Activated CD4-positive, alpha-beta T cell treated with anti-CD3 and anti-CD28 coated beads, Interleukin-2, amount 50 U/mL, for 16 hours (primary cell): ENCODE results near the gene RAD17.
A peak's percentile ranks its signal among the peaks of the same experiment; 100 is the strongest.
"Not testable (repeated sequence)": the region's sequence is repeated elsewhere in the genome, so short reads cannot be mapped to it uniquely, and the experiment has no call there.

Experiments used
- DNase-seq: peaks from one replicate; pipeline ENCODE4 v3.0.0-alpha.2; 2020

The RAD17 gene, protein sequence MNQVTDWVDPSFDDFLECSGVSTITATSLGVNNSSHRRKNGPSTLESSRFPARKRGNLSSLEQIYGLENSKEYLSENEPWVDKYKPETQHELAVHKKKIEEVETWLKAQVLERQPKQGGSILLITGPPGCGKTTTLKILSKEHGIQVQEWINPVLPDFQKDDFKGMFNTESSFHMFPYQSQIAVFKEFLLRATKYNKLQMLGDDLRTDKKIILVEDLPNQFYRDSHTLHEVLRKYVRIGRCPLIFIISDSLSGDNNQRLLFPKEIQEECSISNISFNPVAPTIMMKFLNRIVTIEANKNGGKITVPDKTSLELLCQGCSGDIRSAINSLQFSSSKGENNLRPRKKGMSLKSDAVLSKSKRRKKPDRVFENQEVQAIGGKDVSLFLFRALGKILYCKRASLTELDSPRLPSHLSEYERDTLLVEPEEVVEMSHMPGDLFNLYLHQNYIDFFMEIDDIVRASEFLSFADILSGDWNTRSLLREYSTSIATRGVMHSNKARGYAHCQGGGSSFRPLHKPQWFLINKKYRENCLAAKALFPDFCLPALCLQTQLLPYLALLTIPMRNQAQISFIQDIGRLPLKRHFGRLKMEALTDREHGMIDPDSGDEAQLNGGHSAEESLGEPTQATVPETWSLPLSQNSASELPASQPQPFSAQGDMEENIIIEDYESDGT

DNA sequence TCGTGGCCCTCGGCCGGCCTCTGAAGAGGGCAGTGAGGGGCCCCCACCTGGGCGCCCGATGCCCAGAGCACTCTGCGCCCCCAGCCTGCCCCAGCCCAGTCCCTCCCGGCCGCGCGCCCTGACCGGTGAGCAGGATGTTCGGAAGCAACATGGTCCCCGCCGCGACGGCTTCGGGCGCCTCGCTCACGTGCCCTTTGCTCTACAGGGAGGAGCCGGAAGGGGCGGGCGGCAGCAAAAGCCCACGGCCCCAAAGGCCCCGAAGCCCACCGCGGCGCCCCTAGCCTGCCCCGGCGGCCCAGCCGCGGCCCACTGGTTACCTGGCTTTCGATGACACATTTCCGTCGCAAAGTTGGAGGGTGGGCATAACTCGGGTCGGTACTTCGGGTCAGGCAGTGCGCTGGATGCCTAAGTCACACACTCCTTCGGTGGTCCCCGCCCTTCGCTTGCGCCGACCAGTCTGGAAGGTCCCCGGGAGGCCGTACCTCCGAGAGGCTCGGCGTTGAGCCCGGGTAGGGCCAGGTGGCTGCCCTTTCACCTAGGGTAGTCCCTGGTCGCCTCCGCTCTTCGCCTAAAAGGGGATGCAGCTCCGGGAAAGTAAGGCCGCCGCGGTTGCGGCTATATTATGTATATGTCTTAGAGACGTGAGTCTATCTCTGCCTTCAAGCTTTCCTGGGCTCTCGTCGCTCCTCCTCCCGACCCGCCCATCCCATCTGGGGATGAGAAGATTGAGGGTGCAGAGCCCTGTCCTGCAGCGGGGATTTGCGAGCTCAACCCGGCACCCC lies at the start of gene RAD17, which contains the start of the genes AK6 and TAF9:
TSS of gene RAD17 (plus strand) at position 479 of the 782 bp plus-strand sequence. CDS start 2,391 bp downstream, outside the sequence.
TSS of gene AK6 (minus strand) at position 181 of the 782 bp plus-strand sequence. CDS start at position 151, 30 bp downstream.
TSS of gene TAF9 (minus strand) at position 181 of the 782 bp plus-strand sequence. CDS start 3,783 bp downstream, outside the sequence.
- DNase-seq, result peak; percentile 94

DNA sequence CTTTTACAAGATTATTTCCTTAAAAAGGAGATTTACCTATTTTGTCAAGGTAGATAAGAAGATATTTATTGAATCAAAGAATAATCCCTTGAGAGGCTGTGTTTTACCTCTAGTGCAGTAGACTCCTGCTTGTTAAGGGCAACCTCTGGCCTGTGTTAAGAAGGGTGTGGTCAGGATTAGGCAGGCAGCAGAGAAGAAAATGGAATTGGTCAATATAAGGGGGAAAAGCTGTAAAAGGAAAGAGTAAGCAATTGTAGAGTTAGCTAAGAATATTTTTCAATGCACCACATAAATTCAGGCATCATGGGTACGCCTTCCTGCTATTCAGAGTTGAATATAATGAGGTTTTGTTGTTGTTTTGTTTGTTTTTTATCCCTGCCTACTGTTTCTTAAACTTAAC lies 43.3 kb upstream of the RAD17 start:
- no peak for DNase-seq

DNA sequence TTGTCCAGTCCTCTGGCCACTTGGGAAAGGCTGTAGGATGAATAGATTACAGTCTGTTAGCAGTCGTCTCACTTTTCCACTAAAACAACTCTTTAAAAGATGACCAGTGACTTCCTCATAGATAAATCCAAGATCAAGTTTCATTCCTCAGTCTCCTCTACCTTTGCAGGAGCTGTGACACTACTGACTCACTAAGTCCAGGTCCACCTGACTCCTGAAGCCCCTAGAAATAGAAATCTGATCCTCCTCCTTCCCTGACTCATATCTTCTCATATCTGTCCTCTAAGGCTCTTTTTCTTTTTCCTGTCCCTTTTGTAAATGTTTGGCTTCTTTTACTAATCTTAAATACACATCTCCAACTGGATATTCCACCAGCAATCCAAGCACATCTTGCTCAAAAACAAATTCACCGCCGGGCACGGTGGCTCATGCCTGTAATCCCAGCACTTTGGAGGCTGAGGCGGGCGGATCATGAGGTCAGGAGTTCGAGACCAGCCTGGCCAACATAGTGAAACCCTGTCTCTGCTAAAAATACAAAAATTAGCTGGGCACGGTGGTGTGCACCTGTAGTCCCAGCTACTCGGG lies 39.6 kb upstream of the RAD17 start:
- DNase-seq, result no peak

DNA sequence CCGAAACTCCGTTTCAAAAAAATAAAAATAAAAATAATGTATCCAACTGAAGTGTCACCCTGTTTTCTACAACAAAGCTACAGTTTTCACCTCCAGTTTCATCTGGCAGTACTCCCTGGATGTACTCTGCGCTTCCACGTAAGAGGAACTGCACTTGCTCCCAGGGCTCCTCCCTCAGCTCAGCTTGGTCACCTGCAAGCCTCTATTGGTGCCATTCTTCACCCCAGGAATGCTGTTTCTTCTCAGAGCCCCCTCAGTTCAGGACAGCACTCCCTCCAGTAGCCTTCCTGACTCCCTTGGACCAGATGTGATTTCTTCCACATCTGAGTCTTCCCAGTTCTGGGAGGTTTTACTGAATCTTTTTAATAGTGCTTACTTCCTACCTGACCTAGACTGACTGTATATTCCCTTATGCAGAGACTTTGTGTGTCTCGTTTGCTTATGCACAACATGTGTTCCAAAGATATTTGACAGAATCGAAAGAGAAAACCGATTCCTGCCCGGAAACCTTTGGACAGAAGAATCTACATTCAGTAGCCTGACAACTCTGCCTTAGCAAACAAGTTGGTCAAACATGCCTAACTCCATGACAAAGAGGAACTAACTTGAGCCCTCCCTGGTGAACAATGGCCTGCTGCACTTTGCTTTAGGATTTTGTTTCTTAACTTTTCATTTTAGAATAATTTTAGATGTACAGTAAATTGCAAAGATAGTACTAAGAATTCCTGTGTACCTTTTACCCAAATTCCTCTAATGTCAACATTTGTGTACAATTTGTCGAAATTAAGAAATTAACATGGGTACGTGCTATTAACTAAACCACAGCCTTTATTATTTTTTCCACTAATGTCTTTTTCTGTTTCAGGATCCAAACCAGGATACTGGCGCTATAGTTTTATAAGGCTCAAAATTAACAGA lies 37.8 kb upstream of the RAD17 start:
- no peak for DNase-seq

DNA sequence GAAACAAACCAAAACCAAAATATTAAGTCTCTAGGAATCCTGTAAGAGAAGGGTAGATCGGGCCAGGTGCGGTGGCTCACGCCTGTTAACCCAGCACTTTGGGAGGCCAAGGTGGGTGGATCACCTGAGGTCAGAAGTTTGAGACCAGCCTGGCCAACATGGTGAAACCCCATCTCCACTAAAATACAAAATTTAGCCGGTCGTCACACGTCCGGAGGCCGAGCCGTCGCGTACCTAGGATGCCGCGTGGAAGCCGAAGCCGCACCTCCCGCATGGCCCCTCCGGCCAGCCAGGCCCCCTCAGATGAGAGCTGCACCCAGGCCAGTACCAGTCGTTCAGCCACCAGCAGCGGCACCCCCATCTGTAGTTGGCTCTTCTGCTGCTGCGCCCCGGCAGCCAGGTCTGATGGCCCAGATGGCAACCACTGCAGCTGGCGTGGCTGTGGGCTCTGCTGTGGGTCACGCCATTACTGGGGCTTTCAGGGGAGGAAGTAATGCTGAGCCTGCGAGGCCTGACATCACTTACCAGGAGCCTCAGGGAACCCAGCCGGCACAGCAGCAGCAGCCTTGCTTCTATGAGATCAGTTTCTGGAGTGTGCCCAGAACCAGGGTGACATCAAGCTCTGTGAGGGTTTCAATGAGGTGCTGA lies 35.8 kb upstream of the RAD17 start:
- not testable (repeated sequence) for DNase-seq

DNA sequence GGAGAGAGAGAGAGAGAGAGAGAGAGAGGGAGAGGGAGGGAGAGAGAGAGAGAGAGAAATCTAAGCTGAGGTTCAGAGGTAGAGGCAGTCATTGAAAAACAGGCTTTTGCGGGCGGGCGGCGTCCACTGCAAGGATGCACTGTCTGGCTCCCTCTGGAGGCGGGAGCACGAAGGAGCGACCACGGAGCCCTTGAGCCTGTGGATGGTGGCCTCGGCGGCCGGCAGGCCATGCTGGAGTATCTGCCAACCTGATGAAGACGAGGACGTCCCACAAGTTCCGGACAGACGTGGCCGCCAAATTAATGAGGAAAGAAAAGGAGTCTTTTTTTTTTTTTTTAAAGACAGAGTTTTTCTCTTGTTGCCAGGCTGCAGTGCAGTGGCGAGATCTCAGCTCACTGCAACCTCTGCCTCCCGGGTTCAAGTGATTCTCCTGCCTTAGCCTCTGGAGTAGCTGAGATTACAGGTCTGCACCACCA lies 34.8 kb upstream of the RAD17 start:
- peak; percentile 81 for DNase-seq

DNA sequence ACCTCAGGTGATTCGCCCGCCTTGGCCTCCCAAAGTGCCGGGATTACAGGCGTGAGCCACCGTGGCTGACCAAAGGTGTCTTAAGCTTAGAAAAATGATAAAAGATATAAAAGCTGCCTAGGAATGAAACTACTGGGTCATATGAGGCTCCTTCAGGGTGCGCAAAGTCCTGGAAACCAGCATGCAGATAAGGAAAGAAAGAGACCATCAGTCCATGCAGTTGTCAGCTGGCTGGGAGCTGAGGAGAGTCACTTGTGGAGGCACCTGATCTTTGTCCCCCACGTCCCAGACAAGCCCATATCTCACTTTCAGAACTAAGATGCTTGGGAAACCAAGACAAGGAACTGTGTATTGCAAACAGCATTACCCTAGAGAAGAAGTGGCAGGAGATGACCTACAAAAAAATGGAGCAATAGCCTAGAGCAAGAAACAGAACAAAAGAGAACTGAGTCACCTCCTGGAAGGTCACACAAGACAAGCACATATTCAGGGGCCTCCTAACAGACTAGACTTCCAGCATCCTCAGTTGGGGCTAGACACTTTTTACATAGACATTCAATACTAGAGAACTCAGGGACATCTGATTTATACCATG lies 34.2 kb upstream of the RAD17 start:
- no peak for DNase-seq

DNA sequence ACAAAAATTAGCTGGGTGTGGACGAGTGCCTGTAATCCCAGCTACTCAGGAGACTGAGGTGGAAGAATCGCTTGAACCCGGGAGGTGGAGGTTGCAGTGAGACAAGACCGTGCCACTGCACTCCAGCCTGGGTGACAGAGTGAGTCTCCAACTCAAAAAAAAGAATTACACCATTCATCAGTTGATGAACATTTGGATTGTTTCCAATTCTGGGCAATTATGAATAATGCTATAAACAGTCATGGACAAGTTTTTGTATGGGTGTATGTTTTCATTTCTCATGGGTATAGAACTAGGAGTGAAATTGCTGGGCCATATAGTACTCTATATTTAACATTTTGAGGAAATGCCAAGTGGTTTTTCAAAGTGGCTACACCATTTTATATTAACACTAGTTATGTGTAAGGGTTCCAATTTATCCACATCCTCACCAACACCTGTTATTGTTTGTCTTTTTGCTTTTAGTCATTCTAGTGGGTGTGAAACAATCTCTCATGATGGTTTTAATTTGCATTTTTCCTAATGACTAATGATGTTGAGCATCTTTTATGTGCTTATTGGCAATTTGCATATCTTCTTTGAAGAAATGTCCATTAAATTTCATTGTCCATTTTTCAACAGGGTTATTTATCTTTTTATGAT lies 28.0 kb upstream of the RAD17 start:
- no peak for DNase-seq

DNA sequence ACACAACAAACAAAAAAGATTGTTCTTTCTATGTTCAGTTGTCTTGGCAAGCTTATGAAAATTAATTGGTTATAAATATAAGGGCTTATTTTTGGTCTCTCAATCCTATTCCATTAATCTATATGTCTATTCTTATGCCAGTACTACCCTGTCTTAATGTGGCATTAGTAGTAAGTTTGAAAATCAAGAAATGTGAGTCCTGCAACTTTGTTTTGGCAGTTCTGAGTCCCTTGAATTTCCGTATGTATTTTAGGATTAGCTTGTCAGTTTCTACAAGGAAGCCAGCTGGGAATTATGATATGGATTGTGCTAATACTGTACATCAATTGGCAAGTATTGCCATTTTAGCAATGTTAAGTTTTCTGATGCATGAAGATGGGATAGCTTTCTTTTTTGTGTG lies 26.5 kb upstream of the RAD17 start:
- no peak for DNase-seq

DNA sequence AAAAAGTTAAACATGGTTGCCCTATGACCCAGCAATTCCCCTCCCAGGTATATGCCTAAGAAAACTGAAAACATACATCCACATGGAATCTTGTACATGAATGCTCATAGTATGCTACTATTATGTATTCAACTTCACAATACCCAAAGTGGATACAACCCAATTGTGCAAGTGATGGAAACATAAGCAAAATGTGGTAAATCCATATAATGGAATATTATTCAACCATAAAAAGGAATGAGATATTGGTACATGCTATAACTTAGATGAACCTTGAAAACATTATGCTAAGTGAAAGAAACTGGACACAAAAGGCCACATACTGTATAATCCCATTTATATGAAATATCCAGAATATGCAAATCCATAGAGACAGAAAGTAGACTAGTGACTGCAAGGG lies 19.0 kb upstream of the RAD17 start:
- DNase-seq, result no peak

DNA sequence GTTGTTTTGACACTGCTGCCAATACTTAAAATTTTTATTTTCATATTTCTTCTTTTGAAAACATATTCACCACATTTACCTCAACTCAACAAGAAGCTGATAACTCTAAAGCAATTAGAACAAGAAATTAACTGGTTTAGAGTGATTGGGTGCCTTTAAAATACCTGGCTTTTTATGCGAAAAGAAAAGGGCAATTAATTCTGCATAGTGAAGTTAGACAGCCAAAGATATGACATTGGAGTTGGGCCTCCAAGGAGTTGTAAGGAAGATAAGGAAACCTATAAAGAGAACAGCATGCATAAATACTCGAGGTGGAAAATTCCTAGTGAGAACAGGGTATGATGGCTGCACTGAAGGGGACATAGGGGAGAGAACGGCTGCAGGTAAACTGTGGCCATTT lies 9.9 kb upstream of the RAD17 start:
- no peak for DNase-seq

DNA sequence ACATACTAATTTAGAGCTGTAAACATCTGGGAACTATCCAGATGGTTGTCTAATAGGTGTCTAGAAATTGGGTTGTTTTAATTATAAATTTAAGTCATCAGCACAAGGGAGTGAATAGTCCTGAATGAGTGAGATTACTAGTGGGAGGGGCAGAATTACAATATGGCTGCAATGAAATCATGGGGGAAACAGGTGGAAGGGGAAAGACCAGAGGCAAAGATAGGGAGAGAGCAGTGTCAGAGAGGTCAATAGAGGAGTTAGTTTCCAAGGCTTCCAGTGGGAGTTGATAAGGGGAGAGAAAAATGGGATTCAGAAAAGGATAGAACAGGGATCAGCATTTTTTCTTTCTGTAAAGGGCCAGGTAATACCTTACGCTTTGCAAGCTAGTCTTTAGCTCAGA lies 9.2 kb upstream of the RAD17 start:
- DNase-seq, result no peak

DNA sequence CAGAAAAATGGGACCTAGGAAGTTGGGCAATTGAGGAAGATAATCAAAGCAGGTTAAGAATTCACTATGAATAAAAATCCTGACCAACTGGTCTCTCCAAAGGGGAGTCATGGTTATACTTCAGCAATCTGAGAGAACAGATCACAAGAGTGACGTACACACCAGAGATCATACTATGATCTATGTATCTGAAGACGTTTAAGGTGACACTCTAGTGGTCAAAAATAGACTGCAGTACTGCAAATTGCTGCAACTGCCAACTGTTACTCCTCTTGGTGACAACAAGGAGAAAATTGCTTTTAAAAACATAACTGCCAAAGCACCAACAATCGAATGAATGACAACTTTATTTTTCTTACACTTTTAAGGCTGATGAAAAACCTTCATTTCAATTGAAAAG lies 5.2 kb upstream of the RAD17 start:
- peak; percentile 15 for DNase-seq

DNA sequence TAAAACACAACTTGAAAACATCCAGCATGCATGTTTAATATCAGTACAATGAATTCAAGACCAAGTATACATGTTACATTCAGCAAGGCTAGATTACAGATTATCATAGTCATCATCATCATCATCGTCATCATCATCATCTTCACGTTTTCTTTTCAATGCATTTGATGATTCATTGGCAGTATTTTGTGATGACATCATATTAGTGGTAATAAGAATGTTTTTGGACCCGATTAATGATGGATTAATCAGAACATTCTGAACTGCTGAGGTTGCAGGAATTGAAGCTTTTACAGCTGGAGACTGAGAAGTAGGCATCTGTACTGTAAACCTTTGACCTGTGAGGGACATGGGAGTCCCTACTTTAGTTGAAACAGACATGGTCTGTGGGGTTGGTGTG lies 4.8 kb upstream of the RAD17 start:
- DNase-seq, result no peak

DNA sequence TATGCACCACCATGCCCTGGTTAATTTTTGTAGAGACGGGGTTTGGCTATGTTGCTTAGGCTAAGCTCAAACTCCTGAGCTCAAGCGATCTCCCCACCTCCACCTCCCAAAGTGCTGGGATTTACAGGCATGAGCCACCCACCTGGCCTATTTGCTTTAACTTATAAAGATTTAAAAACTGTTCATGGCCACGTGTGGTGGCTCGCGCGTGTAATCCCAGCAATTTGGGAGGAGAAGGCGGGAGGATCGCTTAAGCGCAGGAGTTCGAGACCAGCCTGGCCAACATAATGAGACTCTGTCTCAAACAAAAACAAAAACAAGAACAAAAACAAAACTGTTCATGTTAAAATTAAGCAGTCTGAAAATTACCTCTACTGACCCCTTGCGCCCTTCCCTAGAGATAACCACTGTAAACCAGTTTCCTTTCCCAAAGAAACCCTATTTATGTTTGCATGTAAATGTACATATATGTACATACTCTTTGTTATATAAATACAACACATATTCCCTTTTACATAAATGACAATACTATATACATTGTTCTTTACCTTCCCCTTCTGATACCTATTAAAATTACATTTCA lies 1.8 kb upstream of the RAD17 start:
- DNase-seq, result no peak

DNA sequence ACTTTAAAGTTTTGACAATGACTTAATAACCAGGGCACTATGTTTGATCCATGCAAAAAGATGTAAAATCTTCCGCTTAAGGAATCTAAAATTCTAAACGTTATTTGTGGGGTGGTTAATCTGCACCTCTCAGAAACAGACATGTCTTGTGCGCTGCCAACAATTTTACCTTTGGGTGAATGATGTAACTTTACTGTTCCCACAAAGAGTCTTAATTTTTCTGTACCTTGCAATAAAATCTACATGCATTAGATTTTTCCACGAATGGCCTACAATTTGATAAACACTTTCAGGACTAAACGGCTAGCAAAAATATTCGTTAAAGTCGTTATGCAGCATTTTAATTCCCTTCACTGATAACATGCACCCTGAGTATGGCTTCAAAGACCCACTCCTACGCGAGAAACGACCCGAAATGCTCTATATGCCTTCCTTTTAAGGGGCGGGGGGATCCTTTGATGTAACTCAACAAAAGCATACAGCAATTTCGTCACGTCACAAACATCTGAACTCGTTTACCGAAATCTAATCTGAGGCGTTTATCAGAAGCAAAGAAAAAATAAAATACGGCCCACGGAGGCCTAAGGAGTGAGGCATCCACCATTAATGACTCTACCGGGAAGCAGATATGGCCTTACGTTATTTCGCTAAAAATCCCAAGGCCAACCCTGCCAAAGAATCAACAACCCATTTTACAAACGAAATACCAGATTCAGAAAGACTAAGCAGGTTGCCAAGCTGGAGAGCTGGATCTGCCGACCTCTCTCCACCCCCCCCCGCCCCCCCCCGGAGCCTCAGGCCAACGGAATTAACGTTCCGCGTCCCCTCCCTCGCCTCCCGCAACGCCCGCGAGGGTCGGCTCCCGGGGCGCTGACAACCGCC lies 919 bp upstream of the RAD17 start:
- DNase-seq, result peak; percentile 29

DNA sequence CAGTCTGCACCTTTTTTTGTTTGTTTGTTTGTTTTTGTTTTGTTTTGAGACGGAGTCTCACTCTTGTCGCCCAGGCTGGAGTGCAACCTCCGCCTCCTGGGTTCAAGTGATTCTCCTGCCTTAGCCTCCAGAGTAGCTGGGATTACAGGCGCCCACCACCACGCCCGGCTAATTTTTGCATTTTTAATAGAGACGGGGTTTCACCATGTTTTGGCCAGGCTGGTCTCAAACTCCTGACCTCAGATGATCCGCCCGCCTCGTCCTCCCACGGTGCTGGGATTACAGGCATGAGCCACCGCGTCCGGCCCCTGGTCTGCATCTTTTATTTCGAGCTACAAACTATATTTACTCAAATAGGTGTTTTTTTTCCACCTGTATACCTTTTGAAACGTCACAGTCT lies 717 bp downstream of the RAD17 start:
- not testable (repeated sequence) for DNase-seq

DNA sequence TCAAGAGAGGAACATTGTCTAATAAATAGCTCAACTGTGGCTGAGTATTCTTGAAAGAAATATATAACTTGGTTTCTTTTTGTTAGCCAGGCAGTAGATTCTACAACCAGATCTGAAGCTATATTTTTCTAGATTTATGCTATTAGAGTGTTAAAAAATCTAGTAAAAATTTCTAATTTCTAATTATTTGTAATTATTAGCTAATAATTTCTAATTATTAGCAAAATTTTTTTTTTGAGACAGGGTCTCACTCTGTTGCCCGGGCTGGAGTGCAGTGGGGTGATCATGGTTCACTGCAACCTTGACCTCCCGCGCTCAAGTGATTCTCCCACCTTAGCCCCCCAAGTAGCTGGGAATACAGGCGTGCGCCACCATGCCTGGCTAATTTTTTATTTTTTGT lies 2.8 kb downstream of the RAD17 start:
- no peak for DNase-seq
